ENCODE results near the gene BBS4. TPM values are rescaled to one million over a fixed set of nuclear protein-coding genes. Genes with fewer than 3 reads are reported as not detected.

BBS4 gene
- total and polyA plus RNA-seq, 2 donors (not counting 3 experiments of a cell fraction or from before 2014, with no cell fraction given): 6.8 to 7.5 TPM

- H3K9me3 ChIP-seq (replicated peaks; ENCODE audit: control insufficient read depth, insufficient read depth, low read length): no peaks in the 10 kb centered on the region
- no peak overlapping the region for H3K9ac ChIP-seq (replicated peaks; ENCODE audit: extremely low read depth, insufficient read depth, low read length)
- H2AFZ ChIP-seq (ENCODE audit: low read depth, low read length): no peak overlapping the region
- H3K4me3 ChIP-seq (replicated peaks in 1 of 3; ENCODE audit: insufficient read depth in 1 of 3, low read depth in 1 of 3, low read length in 3 of 3): no peak overlapping the region
- ChIA-PET CTCF (interaction anchor here (0.9 to 2.5 kb wide), 3 partner anchors 10 to 343 kb away, joined by 3 to 27 read pairs (median 3); no protein-coding TSS in a partner anchor), POLR2A (no interaction called here)
- no peak for FAIRE-seq
- no peak overlapping the region for H3K27ac ChIP-seq (ENCODE audit: insufficient read depth, low read depth, low read length)
- intact Hi-C loops (cut with micrococcal nuclease): no loop called here
- H3K27me3 ChIP-seq (ENCODE audit: control insufficient read depth in 2 of 2, insufficient read depth in 2 of 2, low read length in 2 of 2): no peaks in the 10 kb centered on the region
- H3K4me1 ChIP-seq (ENCODE audit: control insufficient read depth, extremely low read depth, insufficient read depth, low read length): no peaks in the 10 kb centered on the region
- H3K9me1 ChIP-seq (replicated peaks; ENCODE audit: control insufficient read depth, extremely low read depth, insufficient read depth, low read length): no peaks in the 10 kb centered on the region
- no peaks in the 10 kb centered on the region for H3K79me2 ChIP-seq (ENCODE audit: control insufficient read depth, insufficient read depth, low read length)
- no TSS peak for BruUV-seq (replicated peaks)
- TF ChIP-seq MYC (IDR thresholded peaks at IDR 0.05; ENCODE audit: low read depth, low read length): no peak
- TF ChIP-seq JUN (IDR thresholded peaks at IDR 0.05; ENCODE audit: borderline replicate concordance, insufficient read depth, insufficient read length, low read depth): no peak
- no peak for TF ChIP-seq POLR2A (IDR thresholded peaks at IDR 0.05; ENCODE audit: low read depth, low read length)
- TF ChIP-seq EZH2 (IDR thresholded peaks at IDR 0.05; ENCODE audit: borderline replicate concordance, low read depth, low read length, severe bottlenecking): no peak
- TF ChIP-seq FOS (IDR thresholded peaks at IDR 0.05; ENCODE audit: borderline replicate concordance, insufficient read depth, low read length): no peak
- TF ChIP-seq, protein P1, sequence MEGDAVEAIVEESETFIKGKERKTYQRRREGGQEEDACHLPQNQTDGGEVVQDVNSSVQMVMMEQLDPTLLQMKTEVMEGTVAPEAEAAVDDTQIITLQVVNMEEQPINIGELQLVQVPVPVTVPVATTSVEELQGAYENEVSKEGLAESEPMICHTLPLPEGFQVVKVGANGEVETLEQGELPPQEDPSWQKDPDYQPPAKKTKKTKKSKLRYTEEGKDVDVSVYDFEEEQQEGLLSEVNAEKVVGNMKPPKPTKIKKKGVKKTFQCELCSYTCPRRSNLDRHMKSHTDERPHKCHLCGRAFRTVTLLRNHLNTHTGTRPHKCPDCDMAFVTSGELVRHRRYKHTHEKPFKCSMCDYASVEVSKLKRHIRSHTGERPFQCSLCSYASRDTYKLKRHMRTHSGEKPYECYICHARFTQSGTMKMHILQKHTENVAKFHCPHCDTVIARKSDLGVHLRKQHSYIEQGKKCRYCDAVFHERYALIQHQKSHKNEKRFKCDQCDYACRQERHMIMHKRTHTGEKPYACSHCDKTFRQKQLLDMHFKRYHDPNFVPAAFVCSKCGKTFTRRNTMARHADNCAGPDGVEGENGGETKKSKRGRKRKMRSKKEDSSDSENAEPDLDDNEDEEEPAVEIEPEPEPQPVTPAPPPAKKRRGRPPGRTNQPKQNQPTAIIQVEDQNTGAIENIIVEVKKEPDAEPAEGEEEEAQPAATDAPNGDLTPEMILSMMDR (IDR thresholded peaks at IDR 0.05; ENCODE audit: extremely low read depth in 1 of 2, insufficient read depth in 1 of 2, low read depth in 1 of 2, low read length in 2 of 2): no peak
- no peak for TF ChIP-seq POLR2AphosphoS5 (IDR thresholded peaks at IDR 0.05; ENCODE audit: insufficient read depth, low read depth, low read length)
- H3K4me2 ChIP-seq (ENCODE audit: insufficient read depth, low read length): no peak overlapping the region
- no peaks in the 10 kb centered on the region for H4K20me1 ChIP-seq (replicated peaks; ENCODE audit: control insufficient read depth, extremely low read depth, insufficient read depth, low read length)
- dilution Hi-C loops (cut with MboI; ENCODE audit: extremely low pct_ligation_motif_present, low sequenced_read_pairs): no loop called here
- DNase-seq (ENCODE audit: low read depth, low spot score): no peak
- H3K36me3 ChIP-seq (ENCODE audit: control insufficient read depth in 2 of 2, extremely low read depth in 1 of 2, insufficient read depth in 2 of 2, low read length in 2 of 2): peaks cover 3 to 6% of the 10 kb centered on the region in 2 experiments
Observed at GRCh38 chr15:72732516-72732915, 46.5 kb downstream of the BBS4 start.
